ENCODE data around the gene MYOC. TPM values are rescaled to one million over a fixed set of nuclear protein-coding genes. Genes with fewer than 3 reads are reported as not detected.

Gene MYOC
- total RNA-seq, 3 donors from 2014 or later = 2.0 to 18.7 (median 4.9) TPM

DNA sequence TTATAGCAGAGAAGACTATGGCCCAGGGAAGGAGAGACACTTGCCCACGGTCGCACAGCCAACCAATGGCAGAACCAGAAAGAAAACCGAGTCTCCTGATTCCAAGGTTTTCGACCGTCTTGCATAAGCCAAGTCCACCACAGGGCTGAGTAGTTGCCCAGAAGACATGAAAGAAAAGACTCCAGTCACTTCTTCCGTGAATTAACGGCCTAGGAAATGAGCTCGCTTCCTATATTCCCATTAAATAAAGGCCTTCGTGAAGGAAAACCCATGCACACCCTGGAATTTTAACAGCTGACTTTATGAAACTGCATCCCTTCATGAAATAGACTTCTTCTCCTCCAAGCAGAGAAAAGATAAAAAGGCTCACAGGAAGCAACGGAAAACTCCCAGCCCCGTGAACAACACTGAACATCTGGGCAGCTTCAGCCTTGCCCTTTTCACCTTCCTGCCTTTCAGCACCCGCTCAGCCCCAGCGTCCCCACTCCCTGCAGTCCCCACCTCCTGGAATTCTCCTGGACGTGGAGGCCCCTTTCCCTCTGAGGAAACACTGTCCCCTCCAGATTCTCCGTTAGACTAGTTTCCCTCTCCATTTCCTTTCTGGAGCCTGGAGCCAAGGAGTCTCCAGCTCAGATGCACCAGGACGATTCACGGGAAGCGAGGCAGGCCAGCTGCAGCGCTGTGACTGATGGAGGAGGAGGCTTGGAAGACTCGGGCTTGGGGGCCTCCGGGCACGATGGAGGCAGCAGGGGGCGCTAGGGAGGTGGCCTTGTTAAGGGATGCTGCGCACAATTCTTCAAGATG is 2.7 kb upstream of the MYOC start:
- intact Hi-C loops (cut with DNase I; ENCODE audit: low total_unique reads) = no loop called here
- no peak for TF ChIP-seq POLR2A (IDR thresholded peaks at IDR 0.05)
- peak in 1 of 3 donors; percentile 43 for TF ChIP-seq CTCF (IDR thresholded peaks at IDR 0.05)
- peak in 1 of 3 donors; percentile 31 for TF ChIP-seq POLR2AphosphoS5 (IDR thresholded peaks at IDR 0.05)
- Histone ChIP-seq H3K9me3 (no peaks in the 10 kb centered on the region), H3K36me3 (no peaks in the 10 kb centered on the region), H3K27ac (peak overlapping the region; percentile 83 to 91), H3K27me3 (no peaks in the 10 kb centered on the region), H3K4me3 (peak overlapping the region in 2 of 3 donors; percentile 10 to 47), H3K4me1 (peaks cover 4 to 5% of the 10 kb centered on the region in 2 donors)
- no peak for DNase-seq (ENCODE audit: low spot score in 2 of 2)

DNA sequence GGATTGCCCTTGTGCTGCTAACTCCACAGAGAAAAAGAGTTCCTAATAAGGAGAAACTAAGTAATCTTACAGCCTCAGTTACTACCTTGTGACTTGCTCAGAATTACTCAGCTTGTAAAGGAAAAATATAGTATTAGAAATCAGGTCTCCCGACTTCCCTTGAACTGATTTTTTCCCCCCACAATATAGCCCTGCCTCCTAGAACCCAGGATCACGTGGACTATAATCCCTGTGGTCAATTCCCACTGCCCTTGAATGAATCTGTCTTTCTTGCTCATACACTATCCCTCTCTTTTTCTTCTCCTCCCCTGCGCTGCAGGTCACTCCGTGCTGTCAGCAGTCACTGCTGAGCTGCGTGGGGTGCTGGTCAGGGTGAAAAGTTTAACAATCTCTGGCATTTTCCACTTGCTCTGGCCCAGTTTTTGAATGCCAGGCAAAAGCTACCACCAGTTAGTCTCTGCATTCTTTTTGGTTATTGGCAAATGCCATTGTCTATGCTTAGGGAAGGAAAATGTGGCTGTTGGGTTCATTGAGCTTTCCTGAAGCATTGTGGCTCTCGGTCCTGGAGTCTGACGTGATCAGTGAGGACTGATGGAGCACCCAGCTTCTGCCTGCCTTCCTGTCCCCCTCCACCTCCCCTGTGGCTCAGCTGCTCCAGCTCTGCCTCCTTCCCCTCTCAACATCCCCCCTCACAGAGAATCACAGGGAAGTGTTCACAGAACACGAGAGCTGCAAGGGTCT is 1.9 kb upstream of the MYOC start:
- Histone ChIP-seq H3K4me3 (peak overlapping the region in 1 of 3 donors; percentile 33), H3K27me3 (no peaks in the 10 kb centered on the region), H3K27ac (peak overlapping the region; percentile 83 to 91), H3K9me3 (no peaks in the 10 kb centered on the region), H3K36me3 (no peaks in the 10 kb centered on the region), H3K4me1 (peaks cover 4 to 5% of the 10 kb centered on the region in 2 donors)
- no peak for TF ChIP-seq CTCF (IDR thresholded peaks at IDR 0.05)
- TF ChIP-seq POLR2A (IDR thresholded peaks at IDR 0.05) = no peak
- TF ChIP-seq POLR2AphosphoS5 (IDR thresholded peaks at IDR 0.05) = peak in 1 of 3 donors; percentile 21
- intact Hi-C loops (cut with DNase I; ENCODE audit: low total_unique reads) = no loop called here
- peak in 1 of 2 donors; percentile 41 for DNase-seq (ENCODE audit: low spot score in 2 of 2)

- Histone ChIP-seq H3K36me3 (no peaks in the 10 kb centered on the region), H3K27ac (peak overlapping the region; percentile 83 to 91), H3K9me3 (no peaks in the 10 kb centered on the region), H3K4me3 (no peak overlapping the region), H3K4me1 (peaks cover 4 to 5% of the 10 kb centered on the region in 2 donors), H3K27me3 (no peaks in the 10 kb centered on the region)
- TF ChIP-seq POLR2AphosphoS5 (IDR thresholded peaks at IDR 0.05) (no peak), CTCF (IDR thresholded peaks at IDR 0.05) (no peak), POLR2A (IDR thresholded peaks at IDR 0.05) (no peak)
- intact Hi-C loops (cut with DNase I; ENCODE audit: low total_unique reads) = no loop called here
- no peak for DNase-seq (ENCODE audit: low spot score in 2 of 2)
Observed at GRCh38 chr1:171653796-171654195, 1.3 kb upstream of the MYOC start.

- no peak for TF ChIP-seq CTCF (IDR thresholded peaks at IDR 0.05)
- TF ChIP-seq POLR2A (IDR thresholded peaks at IDR 0.05) = no peak
- TF ChIP-seq POLR2AphosphoS5 (IDR thresholded peaks at IDR 0.05) = no peak
- Histone ChIP-seq H3K4me1 (peaks cover 3 to 11% of the 10 kb centered on the region in 2 donors), H3K27me3 (no peaks in the 10 kb centered on the region), H3K27ac (peak overlapping the region in 1 of 2 donors; percentile 82), H3K36me3 (no peaks in the 10 kb centered on the region), H3K4me3 (no peak overlapping the region), H3K9me3 (no peaks in the 10 kb centered on the region)
- DNase-seq (ENCODE audit: low spot score in 2 of 2) = no peak
- intact Hi-C loops (cut with DNase I; ENCODE audit: low total_unique reads) = no loop called here
Observed at GRCh38 chr1:171646249-171646560, 6.3 kb downstream of the MYOC start.

Data from breast epithelium (tissue), 4 donors.